Non-pigmented ciliary epithelial cell (primary cell): Measurements from ENCODE around the gene GRWD1.
"Not testable (repeated sequence)": the region's sequence is repeated elsewhere in the genome, so short reads cannot be mapped to it uniquely, and the experiment has no call there.

Experiments used
- DNase-seq: peaks from one replicate; pipeline ENCODE4 v3.0.0-alpha.2; 2010; ENCODE audit warnings: low read depth

The GRWD1 gene

DNA sequence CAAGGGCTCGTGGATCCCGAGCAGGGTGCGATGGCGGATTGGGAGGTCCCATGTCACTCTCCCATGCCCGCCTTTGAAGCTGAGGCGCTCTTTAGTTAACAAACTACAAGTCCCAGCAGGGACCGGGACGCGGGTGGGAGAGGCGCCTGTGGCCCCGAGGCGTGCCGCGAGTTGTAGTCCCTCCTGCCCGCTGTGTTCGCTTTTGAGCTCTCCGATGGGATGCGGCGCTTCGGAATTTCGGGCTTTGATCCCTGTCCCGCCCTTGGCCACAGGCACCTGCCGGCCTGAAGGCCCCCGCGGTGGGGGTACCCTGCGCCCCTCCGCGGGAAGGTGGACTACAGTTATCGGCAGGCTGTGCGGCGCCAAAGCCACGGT, 34.4 kb downstream of the GRWD1 start:
- no peak for DNase-seq

DNA sequence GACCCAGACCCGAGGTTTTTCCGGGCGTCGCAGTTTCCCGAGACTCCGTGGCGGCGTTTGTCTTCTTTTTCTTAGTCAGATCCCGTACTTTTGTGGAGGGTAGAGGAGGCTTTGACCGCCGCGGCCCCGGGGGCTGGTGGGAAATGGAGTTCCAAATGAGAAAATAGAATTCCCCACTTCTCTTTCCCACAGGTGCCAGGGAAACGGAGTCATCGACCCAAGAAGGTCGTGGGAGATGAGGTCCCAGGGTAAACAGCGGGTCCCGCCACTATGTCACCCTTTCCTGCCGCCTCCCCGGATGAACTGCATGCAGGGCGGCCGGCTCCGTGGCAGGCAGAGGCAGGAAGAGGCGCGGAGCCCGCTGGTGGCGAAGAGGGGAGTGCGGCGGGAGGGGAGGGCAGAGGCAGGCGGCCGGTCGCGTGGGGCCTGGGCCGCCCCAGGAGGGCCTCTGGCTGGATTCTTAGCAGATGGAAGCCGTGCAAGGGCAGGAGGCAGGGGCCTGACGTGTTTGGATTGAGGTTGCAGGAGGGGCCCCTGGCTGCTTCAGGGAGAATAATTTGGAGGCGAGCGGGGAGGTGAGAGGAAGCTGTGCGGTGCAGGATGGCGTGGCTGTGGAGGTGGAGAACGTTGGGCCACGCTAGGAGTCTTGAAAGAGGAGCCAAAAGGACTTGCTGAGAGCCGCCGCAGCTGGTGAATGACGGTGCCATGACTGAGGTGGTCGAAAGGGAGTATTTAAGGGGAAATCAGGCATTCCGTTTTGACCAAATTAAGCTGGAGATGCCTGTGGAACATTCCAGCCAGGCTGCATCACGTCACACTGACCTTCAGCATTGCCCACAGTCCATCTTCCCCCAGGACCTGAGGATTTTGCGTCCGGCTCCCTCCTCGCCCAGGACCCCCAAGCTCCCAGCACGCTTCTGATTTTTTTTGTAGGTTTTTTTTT, 35.0 kb downstream of the GRWD1 start:
- no peak for DNase-seq

DNA sequence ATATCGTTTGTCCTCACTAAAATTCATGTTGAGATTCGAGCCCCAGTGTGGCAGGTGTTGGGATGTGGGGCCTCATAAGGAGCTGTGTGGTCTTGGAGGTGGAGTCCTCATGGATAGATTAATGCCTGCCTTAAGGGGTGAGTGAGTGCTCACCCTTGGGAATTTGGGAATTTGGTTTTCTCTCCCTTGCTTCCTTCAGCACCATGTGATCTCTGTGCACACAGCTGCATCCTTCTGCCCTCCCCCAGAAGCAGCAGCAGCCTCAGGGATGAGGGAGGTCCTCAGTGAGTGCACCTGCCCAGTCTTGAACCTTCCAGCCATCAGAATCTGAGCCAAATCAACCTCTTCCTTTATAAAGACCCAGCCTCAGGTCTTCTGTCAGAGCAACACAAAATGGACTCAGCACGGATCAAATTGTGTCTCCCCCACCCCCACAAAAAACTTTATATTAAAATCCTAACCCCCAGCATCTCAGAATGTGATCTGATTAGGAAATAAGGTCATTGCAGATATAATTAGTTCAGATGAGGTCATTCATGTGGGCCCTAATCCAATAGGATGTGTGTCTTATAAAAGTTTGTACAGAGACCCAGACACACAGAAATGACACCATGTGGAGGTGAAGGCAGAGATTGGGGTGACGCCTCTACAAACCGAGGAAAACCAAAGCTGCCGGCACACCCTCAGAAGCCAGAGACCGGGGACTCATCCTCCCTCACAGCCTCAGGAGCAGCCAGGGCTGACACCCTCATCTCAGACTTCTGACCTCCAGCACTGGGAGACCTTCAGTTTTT, 36.3 kb downstream of the GRWD1 start:
- no peak for DNase-seq

DNA sequence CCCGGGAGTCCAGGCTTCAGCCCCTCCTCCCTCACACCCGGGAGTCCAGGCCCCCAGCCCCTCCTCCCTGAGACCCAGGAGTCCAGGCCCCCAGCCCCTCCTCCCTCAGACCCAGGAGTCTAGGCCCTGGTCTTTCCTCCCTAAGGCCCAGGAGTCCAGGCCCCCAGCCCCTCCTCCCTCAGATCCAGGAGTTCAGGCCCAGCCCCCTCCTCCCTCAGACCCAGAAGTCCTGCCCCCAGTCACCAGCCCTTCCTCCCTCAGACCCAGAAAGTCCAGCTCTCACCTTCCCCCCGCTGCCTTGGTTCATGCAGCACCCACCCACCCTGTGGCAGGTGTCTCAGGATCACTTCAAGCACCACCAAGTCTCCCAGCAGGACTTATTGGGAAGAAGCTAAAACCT, 37.5 kb downstream of the GRWD1 start:
- no peak for DNase-seq

DNA sequence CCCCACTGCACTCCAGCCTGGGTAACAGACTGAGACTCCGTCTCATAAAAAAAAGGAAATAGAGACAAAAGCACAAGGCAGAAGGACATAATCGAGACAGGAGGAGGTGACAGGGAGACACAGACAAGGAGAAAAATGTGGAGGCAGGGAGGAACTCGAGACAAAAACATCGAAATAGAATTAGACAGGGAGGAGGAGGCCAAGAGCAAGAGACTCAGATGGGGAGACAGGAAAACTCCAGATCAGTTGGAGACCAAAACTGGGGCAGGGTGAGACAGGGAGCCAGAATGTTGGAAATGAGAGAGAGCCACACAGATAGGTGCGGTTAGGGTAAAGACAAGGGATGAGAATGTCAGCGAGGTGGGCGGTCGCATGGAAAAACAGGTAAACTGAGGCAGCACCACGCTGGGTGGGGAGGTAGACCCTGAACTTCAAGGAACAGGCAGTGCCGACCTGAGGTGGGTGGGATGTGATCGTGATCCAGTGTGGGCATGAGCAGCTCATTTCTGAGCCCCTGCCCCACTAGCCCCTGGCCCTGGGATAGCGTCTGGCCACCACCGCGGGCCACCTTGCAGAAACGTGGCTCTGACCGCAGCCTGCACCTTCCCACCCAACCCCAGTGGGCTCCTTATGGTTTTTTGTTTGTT, 38.6 kb downstream of the GRWD1 start:
- DNase-seq = no peak

DNA sequence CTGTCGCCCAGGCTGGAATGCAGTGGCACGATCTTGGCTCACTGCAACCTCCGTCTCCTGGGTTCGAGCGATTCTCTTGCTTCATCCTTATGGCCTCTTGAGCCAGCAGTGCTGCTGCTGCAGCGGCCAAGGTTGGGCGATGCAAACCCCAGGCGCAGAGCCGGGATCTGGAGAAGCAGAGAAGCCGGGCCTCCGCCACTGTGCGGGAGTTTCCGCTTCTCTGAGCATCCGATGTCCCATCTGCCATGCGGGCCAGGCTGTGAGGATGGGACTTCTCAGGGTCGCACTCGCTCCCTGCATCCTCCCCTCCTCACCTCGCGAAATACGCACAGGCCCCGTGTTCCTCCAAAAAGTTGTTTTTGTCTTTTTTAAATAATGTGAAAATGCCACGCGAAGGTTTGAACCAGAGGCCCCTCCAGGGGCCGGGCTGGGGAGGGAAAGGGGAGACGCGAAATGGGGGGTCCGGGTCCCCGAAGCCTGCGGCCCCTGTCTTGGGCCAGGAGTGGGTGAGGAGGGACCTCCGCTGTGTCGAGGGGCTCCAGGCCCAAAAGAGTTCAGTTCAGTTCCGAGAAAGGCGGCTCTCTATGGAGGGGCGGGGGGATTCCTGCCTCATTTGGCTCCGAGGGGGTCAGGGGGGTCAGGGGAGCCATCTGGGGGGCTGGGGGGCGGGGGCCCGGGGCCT, 39.3 kb downstream of the GRWD1 start:
- no peak for DNase-seq

DNA sequence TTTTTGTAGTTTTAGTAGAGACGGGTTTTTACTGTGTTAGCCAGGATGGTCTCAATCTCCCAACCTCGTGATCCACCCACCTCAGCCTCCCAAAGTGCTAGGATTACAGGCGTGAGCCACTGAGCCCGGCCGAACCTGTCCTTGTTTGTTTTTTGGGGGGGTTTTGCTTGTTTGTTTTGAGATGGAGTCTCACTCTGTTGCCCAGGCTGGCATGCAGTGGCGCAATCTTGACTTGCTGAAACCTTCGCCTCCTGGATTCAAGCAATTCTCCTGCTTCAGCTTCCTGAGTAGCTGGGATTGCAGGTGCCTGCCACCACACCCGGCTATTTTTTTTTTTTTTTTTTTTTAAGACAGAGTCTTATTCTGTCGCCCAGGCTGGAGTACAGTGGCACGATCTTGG, 40.9 kb downstream of the GRWD1 start:
- DNase-seq = not testable (repeated sequence)

DNA sequence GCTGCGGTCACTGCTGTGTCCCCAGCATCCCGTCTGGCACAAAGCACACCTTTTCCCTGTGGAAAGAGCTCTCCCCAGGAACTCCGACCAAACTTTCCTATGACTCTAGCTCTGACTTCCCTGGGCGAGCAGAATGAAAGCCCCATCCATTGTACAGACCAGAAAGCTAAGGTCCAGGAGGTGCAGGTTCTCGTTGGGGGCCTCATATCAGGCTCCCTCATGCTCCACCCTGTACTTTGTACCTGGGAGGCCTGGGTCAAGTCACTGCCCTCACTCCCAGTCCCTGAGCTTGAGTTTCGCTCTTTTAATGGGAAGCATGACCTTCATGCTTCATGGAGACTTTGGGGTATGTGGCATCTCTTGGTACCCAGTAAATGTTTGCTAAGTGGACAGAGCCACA, 41.8 kb downstream of the GRWD1 start:
- DNase-seq = no peak

DNA sequence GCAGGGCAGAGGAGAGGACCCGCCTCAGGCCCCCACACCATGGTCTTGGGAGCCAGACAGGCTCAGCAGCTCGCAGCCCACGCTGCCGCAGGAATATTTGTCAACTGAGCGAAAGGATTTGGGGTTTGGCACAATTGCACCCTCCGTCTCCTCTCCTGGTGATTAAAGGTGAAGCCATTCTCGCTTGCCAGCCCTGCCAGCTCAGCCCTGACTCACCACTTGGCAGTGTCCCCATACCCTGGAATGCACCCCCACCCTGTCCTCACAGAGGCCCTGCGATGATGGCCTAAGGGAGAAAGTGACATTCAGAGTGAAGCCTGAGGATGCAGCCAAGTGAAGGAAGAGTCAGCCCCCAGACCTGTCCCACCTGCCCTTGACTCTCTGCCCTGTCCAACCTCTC, 42.2 kb downstream of the GRWD1 start:
- DNase-seq = no peak

DNA sequence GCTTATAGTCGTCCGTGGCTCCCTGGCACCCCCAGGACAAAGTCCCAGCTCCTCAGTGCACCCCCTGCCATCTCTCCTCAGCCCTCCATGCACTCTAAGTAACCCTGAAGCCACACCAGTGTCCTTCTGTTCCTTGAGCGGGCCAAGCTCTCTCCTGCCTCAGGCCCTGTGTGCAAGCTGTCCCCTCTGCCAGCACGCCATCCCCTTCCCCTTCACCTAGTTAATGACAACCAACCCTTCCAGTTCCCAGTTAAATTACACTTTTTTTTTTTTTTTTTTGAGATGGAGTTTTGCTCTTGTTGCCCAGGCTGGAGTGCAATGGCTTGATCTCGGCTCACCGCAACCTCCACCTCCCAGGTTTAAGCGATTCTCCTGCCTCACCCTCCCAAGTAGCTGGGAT, 42.7 kb downstream of the GRWD1 start:
- DNase-seq = not testable (repeated sequence)

DNA sequence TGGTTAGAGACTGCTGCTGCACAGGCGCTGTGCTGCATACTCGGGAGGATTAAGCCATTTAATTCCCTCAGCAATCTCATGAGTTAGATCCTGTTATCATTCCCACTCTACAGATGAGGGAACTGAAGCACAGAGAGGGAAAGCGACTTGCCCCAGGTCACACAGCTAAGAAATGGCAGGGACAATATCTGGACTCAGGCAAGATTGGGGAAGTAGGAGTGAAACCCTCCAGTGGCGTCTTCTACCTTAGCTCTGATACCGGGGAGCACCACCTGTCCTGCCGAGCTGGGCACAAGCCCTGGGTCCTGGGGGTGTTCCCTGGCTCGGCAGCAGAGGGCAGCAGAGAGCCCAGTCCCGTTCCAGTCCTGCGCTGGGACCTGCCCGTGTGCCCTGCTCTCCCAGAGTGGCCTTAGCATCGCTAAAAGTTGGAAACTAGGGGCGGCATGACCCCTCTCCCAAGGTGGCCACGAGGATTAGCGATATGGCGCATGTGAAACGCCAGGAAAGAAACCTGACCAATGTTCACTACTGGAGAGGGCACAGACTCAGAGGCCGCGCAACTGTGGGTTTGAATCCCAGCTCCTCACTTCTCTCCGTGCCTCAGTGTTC, 43.9 kb downstream of the GRWD1 start:
- DNase-seq = no peak

DNA sequence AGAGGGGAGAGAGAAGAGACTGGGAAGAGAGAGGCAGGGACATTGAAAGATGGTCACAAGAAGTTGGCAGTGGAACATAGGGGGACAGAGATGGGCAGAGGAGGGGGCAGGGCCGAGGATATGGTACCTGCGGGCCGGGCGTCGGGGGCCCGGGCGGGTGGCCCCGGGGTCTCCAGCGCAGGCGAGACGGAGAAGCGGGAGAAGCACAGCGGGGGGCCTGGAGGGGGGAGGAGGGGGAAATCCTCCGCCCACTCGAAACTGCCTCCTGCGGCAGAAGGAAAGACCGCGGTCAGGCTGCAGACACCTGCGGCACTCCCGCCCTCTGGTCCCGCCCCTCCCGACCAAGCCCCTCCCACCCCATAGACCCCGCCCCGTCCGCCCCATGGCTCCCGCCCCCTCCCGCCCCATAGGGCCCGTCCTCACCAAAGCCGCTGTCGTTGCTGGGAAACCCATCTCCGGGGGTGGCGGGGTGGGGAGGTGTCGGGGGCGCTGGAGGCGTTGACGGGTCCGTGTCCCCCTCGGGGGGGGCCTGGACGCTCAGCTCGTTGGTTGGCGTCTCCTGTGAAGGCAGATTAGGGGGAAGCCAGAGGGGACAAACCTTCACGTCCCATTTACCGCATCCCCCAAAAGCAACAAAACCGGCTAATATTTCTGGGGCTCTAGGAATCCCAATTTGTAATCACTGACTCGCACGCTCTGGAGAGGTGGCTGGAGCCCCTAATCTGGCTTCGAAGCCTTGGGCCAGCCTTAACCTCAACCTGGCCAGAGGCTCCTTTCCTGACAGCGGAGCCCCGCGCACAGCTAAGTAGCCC, 45.4 kb downstream of the GRWD1 start:
- DNase-seq = no peak

DNA sequence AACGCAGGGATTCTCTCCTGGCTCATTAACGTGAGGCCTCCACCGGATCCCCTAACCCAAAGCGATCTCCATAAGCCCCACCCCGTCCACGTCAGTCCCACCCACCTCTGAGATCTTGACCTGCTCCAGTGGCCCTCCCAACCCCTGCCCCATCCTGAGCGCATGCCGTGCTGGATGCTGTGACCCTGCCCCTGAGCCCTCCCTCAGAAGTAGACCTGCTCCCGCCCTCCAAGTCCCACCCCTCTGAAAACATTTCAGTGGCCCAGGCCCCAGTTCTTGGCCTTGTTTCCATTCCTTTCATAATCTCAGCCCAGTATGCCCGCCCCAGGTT, 46.0 kb downstream of the GRWD1 start:
- DNase-seq = no peak

DNA sequence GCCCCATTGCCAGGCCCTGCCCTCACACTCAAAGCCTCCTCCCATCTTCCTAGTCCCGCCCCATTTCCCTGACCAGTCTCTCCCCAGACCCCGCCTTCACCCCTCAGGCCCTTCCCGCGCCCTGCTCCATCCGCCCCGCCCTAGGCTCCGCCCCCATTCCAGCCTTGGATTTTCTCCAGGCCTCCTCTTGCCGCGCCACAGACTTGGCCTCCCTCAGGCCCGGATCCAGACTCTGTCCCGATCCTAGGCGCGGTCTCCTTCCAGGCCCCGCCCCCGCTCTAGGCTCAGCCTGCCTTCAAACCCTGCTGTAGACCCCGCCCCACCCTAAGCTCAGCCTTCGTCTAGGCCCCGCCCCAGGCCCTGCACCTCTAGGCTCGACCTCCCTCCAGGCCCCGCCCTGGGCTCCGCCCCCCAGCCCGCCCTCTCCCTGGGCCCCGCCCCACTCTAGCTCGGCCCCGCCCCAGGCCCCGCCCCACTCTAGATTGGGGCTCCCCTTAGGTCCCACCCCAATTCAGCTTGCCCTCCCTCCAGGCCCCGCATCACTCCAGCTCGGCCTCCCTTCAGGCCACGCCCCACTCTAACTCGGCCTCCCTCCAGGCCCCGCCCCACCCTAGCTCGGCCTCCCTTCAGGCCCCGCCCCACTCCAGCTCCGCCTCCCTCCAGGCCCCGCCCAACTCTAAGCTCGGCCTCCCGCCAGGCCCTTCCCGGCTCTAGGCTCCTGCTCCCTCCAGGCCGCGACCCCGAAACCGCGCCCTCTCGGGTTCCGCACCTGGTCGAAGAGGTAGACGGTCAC, 47.3 kb downstream of the GRWD1 start:
- peak; percentile 76 for DNase-seq

DNA sequence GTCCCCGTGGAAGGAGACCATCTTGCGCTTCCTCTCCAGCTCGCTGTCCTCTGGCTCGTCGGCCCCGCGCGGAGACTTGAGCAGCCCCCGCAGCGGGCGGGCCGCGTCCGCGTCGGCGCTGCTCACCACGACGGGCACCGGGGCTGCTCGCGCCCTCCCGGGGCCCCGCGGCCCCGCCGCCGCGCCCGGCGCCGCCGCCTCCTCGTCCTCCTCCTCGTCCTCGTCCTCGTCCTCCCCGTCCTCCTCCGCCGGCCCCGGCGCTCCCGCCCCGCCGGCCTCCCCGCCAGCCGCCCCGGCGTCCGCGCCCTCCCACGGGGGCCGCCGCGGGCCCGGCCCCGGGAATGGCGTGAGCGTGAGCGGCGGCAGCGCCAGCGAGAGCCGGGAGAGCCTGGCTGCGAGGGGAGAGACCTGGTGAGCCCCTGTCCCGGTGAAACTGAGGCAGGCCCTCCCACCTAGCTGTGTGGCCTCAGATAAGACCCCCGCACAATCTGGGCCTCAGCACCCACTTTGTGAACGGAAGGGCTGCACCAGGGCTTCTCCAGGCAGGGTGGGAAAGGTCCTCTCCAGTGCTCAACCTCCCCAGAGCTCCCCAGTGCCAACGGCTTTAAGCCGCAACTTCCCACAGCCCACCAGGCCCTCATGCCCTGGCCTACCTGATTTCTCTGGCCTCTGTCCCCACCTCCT, 48.1 kb downstream of the GRWD1 start:
- DNase-seq = no peak

DNA sequence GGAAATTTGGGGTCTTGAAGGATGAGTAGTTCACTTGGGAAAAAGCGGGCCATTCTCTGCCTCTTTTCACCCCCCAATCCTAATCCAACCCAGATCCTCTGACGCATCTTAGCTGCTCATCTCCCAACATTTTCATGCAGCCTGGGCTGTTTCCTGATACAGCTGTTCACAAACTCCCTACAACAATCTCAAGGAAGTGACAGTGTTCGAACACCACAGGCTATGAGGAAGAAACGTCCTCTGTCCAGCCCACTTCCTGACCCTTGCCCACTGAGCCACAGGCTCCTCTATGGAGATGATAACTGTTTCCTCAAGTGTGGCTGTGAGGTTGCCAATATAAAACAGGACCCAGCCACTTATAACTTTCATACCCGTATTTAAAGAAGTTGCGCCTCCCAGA, 49.6 kb downstream of the GRWD1 start:
- no peak for DNase-seq

DNA sequence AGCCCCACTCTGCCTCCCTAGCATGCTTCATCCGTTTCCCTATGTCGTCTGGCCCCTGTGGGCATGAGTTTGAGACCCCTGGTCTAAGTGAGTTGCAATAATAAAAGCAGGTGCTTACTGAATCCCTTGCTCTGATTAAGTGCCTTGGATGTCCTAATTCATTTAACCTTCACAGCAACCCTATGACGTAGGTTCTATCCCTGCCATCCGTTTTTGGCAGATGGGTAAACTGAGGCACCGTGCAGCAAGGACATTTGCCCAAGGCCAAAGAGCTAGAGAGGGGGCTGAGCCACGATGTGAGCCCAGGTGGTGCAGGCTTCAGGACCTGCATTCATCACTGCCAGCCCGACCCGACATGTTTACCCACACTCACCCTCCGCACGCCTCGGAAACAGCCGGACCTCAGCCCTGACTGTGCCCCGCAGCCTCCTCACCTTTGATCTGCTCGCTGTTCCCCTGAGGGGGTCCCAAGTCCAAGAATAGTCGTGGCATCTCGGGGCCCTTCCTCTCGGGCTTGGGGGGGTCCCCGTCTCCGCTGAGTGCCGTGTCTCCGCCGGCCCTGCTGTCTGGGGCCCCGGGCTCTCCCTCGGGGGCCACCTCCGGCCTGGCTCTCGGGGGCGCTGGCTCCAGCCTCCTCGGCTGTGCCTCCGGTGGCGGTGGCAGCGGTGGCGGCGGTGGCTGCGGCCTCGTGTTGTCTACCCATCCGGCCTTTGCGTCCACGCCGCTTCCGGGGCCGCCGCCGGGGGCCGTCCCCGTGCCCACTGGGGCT, 51.4 kb downstream of the GRWD1 start:
- no peak for DNase-seq

DNA sequence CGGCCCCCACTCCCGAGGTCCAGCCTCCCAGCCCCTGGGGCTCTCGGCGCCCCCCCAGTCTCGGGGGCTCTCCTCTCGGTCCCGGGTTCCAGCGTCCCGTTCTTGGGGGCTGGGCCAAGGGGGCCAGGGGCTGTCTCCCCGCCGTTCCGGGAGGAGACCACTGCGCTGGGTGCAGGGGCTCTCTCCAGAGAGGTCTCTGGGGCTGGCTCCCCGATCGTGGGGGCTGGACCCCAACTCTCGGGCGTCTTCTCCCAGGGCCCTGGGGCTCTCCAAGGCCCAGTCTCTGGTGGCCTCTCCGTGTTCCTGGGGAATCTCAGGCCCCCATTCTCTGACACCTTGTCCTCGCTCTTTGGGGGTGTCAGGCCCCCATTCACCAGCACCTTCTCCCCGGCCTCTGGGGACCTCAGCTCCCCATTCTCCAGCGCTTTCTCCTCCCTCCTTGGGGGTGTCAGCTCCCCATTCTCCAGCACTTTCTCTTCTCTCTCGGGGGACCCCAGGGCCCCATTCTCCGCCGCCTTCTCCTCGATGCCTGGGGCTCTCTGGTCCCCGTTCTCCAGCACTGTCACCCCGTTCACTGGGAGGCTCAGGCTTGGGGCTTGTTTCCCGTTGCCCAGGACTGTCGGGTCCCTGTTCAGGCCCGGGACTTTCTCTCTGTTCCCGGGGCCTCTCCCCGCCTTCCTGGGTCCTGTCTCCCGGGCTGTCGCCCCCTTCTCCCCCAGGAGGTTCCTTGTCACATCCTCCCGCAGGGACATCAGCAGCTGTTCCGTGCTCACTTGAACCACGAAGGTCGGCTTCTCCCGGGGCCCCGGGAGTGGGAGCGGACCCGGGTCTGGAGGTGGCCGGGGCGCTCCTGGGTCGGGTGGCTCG, 52.2 kb downstream of the GRWD1 start:
- DNase-seq = no peak
